HG02973 (cell line): Measurements from ENCODE around the gene CHD2.
"Not testable (repeated sequence)": the region's sequence is repeated elsewhere in the genome, so short reads cannot be mapped to it uniquely, and the experiment has no call there.

ENCODE experiments used
- ATAC-seq: cut with Tn5 transposase; IDR thresholded peaks from one replicate; pipeline ENCODE4 v1.9.1; 2021; ENCODE audit warnings: moderate library complexity; ENCODE audit not compliant: unreplicated experiment

CHD2 gene

GRCh38 chr15:93007994-93008393 lies 107.9 kb downstream of the CHD2 start:
- no peak for ATAC-seq

GRCh38 chr15:93012786-93013185 lies 112.7 kb downstream of the CHD2 start:
- no peak for ATAC-seq

DNA sequence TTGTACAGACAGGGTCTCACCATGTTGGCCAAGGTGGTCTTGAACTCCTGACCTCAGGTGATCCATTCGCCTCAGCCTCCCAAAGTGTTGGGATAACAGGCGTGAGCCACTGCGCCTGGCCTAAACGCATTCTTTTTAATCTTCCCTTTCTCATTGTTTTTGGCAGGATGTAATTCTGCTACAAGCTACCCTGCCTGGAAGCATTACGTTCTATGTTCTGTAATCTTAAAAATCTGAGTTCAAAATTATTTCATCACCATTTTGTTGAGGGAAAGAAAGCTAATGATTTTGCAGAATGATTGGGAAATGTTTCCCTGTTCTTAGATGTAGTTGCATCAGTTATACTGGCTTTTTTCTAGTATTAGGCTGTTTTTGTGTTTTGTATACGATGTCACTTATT lies 117.4 kb downstream of the CHD2 start:
- ATAC-seq: no peak

DNA sequence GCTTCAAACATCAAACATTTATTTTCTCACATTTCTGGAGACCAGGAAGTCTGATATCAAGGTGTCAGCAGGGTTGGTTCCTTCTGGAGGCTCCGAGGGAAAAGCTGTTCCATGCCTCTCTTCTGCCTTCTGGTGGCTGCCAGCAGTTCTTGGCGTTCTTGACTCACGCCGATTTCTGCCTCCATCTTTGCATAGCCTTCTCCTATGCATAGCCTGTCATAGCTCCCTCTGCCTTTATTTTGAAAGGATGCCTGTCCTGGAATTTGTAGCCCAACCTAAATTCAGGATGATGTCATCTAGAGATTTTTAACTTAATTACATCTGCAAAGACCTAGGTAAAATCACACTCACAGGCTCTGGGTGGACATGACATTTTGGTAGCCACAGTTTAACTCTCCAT lies 118.5 kb downstream of the CHD2 start:
- ATAC-seq: no peak

- ATAC-seq: no peak
Observed at GRCh38 chr15:93019090-93019489, 119.0 kb downstream of the CHD2 start.

DNA sequence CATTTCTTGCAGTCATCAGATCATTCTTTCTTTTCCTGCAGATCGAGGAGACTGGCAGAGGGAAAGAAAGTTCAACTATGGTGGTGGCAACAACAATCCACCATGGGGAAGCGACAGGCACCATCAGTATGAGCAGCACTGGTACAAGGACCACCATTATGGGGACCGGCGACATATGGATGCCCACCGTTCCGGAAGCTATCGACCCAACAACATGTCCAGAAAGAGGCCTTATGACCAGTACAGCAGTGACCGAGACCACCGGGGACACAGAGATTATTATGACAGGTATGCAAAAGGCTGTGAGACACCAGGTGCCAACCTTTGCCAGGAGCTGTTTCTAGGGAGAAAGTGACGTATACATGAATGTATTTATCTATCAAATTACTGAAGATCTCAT lies 119.8 kb downstream of the CHD2 start:
- no peak for ATAC-seq

DNA sequence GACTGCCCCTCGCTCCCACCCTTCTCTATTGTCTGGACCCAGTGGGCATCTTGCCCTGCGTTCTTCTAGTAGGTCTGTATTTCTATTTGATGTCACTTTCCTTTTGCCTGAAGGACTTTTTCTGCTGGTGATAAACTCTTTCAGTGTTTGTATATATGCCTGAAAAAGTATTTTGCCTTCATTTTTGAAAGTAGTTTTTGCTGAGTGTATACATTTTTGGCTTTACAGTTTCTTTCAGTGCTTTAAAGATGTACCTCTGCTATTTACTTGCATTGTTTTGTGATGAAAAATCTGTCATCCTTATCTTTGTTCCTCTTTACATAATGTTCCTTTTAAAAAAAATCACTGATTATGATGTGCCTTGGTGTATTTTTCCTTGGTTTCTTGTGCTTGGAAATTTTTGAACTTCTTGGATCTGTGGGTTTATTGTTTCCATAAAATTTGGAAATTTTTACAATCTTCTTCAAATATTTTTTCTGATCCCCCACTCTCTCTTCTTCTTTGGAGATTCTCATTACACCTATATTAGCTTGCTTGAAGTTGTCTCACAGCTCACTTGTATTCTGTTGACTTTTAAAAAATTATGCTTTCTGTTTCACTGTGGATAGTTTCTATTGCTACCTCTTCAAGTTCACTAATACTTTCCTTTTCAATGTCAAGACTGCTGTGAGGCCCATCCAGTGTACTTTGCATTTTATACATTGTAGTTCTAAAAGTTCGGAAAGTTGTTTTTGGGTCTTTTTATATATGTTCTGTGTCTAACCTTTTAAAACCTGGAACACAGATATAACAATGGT lies 121.0 kb downstream of the CHD2 start:
- peak; percentile 67 for ATAC-seq

DNA sequence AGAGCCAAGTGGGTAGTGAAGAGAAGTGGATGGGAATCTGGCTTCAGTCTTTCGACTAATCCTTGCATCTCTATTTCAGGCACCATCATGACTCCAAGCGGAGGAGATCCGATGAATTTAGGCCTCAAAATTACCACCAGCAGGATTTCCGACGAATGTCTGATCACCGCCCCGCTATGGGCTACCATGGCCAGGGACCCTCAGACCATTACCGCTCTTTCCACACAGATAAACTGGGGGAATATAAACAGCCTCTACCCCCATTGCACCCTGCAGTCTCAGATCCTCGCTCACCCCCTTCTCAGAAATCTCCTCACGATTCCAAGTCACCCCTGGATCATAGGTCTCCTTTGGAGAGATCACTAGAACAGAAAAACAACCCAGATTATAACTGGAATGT lies 124.2 kb downstream of the CHD2 start:
- no peak for ATAC-seq

DNA sequence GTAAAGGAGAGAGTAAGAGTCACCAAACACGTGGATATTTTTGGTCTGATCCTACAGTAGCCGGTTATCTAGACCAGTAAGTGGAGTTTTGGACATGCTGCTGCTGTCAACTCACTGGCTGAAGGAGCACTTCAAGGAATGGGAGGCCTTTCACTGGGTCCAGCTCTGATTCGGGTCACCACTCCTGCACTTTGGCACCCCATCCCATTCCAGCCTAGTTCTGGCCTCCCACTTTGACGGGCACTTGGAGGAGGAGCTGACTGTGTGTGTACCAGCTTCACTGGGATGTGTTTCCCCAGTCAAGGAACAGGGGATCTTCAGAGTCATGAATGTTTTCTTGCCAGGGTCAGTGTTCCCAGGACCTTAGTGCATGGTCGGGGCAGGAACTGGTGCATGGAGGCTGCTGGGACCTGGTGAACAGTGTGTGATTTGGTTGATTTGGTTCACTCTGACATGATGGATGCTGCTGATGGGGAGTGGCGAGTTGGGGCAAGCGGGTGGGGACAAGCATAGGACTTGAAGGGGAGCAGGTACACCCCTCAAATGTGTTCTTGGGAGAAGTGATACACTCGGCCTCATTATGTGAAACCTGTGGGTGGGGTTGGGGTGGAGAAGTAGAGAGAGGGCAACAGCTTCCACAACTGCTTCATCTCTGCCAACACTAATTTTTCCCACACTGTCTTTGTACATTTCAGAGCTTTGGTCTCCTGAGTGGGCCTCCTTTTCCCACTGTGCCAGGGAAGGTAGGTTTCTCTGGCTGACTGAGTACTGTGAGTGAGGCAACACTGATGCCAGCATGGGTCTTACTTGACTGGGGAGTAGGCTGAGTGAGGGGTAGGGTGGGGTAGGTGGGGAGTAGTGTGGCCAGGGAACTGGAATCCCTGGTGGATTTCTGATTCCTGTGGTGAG lies 124.8 kb downstream of the CHD2 start:
- ATAC-seq: no peak

GRCh38 chr15:93025625-93025982 lies 125.5 kb downstream of the CHD2 start:
- ATAC-seq: no peak

DNA sequence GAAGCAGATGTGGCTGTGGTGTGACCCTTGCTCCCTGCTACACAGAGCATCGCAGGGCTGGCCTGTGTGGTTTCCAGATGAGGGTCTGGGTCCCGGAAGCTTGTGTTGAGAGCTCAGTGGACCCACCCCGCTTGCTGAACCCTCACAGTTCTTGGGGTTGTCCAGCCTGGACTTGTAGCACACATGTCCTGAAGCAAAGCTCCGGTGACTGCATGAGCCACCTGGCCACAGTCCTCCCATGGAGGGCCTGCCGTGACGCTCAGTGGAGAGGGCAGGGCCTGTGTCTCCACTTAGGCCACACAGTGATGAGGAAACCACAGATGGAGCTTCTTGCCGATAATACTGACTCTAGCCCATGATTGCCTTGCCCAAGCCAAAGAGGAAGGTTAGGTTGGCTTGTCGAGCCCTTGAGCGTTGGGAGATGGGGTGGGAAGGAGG lies 126.3 kb downstream of the CHD2 start:
- no peak for ATAC-seq

DNA sequence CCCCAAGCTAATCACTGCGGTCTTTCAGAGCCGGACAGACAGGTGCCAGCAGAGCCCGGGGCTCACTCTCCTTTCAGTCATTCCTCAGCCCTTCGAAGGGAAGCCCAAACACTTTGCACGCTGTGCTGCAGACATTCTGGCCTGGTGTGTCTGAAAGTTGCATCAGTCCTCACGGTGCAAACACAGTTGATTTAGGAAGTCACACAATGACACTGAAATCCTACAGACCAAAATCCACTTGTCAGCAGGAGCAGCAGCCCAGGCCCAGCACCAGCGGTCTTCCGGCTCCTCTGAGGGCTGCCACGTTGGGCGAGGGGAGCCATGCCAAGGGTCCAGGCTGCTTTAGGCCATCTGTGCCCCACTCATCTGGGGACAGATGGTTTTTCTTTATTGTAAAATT lies 127.3 kb downstream of the CHD2 start:
- ATAC-seq: no peak

DNA sequence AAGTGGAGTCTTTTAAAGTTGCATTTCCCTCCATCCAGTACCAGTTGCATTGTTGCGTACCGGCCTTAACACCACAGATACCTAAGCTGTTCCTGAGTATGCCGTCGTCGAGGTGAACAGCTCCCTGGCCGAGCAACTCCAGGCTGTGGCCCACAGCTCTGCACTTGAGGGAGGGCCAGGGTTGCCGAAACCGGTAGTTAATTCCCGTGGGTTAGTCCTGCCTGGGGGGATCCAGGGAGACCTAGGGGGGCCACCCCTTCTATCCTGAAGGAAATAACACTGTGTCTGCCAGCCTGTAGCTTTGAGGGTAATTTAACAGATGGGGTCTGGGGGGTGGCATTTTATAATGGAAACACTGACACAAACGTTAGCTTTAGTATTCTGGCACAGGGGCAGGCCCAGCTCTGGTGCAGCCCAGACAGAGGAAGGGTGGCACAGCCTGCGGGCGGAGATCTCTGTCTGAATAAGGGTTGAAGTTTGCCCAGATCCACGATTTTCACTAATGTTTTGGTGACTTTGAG lies 128.0 kb downstream of the CHD2 start:
- ATAC-seq: no peak

DNA sequence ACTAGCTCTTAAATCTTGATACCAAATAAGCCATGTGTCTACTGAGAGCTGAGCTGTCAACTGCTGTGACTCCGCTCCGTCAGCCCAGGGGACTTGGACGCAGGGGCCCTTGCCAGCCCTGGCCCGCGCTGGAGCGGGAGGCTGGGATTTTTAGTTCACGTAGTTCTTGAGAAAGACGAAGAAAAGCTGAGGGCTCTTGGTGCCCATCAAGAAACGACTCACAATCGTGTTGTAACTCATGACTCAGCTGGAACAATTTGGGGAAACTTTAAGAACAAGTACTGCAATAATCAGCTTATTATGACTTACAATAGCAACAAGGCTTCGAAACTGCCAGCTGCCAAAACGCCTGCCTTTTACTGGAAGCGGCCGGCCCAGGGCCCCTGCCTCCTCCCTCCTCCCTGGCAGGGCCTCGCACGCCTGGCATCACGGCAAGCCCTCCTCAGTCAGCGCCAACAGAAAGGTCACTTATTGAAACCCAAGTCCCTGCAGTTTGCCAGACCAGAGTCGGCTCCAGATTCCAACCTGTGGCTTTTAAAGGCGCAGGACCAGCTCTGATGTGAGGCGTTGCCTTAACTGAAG lies 128.6 kb downstream of the CHD2 start:
- no peak for ATAC-seq

GRCh38 chr15:93029214-93029835 lies 129.2 kb downstream of the CHD2 start:
- ATAC-seq: no peak

GRCh38 chr15:93029836-93030429 lies 129.8 kb downstream of the CHD2 start:
- ATAC-seq: no peak

- peak; percentile 84 for ATAC-seq
Observed at GRCh38 chr15:93030430-93031102, 130.4 kb downstream of the CHD2 start.

DNA sequence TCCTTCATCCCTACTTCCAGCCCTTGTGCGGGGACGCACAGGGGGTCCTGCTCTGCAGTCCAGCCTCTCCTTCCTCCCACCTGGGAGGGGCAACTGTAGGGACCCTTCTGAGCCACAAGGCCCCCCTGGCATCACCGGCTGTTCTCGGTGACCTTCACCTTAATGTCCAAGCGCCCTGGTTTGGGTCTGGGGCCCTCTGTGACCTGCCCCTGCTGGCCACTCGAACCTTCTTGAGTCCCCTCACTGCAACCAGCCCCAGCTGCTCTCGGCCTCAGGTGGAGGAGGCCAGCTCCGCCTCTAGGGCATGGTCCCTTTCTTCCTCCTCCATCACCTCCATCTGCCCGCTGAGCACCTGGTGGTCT lies 131.0 kb downstream of the CHD2 start:
- ATAC-seq: no peak

DNA sequence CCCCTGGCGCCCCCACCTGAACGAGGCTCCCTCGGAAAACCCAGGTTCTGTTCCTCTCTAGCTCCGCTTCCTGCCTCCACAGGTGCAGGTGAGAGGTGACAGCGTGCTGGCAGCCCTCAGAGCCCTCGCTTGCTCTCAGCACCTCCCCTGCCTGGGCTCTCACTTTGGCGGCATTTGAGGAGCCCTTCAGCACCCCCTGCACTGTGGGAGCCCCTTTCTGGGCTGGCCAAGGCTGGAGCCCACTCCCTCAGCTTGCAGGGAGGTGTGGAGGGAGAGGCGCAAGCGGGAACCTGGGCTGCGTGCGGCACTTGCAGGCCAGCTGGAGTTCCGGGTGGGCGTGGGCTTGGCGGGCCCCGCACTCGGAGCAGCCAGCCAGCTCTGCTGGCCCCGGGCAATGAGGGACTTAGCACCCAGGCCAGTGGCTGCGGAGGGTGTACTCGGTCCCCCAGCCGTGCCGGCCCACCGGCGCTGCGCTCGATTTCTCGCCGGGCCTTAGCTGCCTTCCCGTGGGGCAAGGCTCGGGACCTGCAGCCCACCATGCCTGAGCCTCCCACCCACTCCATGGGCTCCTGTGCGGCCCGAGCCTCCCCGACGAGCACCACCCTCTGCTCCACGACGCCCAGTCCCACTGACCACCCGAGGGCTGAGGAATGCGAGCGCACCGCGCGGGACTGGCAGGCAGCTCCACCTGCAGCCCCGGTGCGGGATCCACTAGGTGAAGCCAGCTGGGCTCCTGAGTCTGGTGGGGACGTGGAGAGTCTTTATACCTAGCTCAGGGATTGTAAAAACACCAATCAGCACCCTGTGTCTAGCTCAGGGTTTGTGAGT lies 131.6 kb downstream of the CHD2 start:
- not testable (repeated sequence) for ATAC-seq
